HG02981 (cell line): ENCODE results near the gene ZXDC.

Source experiments
- ATAC-seq: cut with Tn5 transposase; IDR thresholded peaks from one replicate; pipeline ENCODE4 v1.9.1; 2021; ENCODE audit warnings: mild to moderate bottlenecking, moderate library complexity; ENCODE audit not compliant: unreplicated experiment

ZXDC gene

GRCh38 chr3:126511291-126511690 is 35.6 kb upstream of the ZXDC start:
- no peak for ATAC-seq

DNA sequence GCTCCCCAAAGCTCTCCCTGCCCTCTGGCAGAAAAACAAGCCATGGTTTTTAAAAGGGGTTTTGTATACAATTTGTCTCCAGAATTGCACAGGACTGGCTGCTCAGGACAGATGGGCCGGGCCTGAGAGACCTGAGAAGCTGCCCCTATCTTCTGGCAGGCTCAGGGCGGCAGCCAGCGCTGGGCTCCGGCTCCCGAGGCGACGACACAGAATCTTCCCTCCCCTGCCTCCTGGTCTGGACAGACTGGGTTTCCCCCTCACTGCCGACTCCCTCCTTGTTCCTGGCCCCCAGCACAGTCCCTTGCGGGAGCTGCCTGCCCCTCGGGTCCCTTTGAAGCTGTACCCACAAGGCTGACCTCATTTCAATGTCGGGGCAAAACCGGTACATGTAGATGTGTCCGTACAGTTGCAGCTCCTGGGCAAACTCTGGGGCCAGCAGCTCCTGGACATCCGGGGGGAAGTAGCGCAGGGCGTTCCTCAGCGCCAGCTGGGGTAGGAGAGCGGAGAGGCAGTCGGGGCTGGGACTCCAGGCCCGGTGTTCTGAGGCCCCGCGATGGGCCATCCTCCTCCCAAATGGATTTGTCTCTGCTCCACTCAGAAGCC is 34.7 kb upstream of the ZXDC start:
- ATAC-seq: no peak

- ATAC-seq: no peak
Observed at GRCh38 chr3:126509597-126510307, 34.1 kb upstream of the ZXDC start.

DNA sequence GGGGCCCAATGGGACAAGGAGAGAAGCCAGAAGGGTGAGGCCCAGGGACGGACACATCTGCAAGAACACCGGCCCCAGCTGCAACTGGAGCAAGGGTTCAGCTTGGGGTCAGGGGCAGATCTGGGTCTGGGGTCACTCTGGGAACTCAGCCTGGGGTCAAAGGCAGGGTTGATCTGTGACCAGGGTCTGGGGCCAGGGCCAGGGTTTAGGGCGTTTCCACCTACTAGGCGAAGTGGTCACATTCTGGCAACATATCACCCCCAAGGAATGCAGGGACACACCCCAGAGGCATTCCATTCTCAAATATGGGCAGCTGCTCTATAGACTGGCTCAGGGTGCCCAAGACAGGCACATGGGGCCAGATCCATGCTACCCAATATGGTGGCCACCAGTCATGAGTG is 32.9 kb upstream of the ZXDC start:
- no peak for ATAC-seq

GRCh38 chr3:126507886-126508285 is 32.2 kb upstream of the ZXDC start:
- ATAC-seq: no peak

GRCh38 chr3:126503701-126504100 is 28.0 kb upstream of the ZXDC start:
- no peak for ATAC-seq

- no peak for ATAC-seq
Observed at GRCh38 chr3:126502656-126503055, 27.0 kb upstream of the ZXDC start.

GRCh38 chr3:126501736-126502135 is 26.0 kb upstream of the ZXDC start:
- ATAC-seq: no peak

- no peak for ATAC-seq
Observed at GRCh38 chr3:126501054-126501453, 25.4 kb upstream of the ZXDC start.

GRCh38 chr3:126500016-126500415 is 24.3 kb upstream of the ZXDC start:
- no peak for ATAC-seq

GRCh38 chr3:126499401-126499800 is 23.7 kb upstream of the ZXDC start:
- ATAC-seq: no peak

GRCh38 chr3:126498929-126499328 is 23.2 kb upstream of the ZXDC start:
- ATAC-seq: no peak

GRCh38 chr3:126498461-126498860 is 22.8 kb upstream of the ZXDC start:
- no peak for ATAC-seq

DNA sequence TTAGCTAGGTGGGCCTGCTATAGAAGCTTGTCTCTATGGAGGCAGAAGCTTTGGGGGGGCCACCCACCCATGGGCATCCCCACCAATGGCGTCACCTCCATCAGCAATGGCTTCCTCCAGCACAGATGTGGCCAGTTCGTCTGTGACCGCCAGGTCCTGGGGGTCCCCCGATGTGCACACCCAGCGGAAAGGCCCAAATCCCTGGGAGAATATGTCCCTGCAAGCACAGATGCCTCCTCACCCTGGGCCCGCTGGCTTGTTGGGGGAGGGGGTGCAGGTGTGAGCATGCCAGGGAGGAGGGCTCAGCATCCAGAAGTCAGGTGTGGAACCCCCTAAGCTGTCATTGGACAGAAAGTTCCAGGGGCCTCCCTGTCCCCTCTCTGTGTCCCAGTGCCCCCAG is 22.3 kb upstream of the ZXDC start:
- no peak for ATAC-seq

DNA sequence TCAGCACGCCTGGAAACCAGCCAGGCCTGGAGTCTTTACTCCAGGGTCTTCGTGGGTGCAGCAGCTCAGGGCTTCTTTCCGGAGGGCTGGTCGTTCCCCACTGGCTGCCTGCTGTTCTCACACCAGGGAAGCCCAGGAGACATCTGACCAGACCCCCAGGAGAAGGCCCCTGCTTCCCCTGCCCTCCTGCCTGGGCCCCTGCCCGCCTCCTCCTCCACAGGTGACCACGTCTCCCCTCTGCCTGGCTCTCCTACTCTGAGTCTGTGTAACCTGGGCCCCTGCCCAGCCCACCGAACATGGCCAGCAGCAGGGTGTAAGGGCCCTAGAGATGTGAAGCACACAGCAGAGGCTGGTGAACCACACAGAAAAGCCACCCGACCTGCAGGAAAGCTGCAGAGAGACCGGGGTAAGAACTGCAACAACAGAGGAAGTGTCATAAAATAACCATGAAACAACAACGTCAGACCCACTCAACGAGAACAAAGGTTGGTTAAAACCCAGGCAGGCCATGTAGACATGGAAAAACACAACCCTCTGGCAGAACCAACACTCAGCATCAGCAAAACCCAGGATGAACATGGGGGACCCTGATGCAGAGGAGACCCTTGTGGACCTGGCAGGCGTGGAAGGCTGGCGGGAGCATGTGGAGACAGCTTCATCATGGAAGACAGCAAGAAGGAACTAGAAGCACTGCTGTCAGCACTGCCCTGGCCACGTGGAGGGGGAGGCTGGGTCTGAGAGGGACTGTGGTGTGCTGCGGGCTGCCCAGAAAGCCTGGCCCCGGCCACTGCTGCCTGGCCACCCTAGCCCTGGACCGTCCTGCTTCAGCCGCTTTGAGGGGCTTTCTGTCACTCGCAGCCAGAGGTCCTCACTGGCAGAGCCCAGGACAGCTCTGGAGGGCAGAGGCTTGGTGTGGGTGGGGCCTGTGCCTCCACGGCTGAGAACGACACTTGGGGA is 21.5 kb upstream of the ZXDC start:
- no peak for ATAC-seq

GRCh38 chr3:126495786-126496185 is 20.1 kb upstream of the ZXDC start:
- ATAC-seq: no peak

GRCh38 chr3:126494970-126495230 is 19.2 kb upstream of the ZXDC start:
- ATAC-seq: no peak

GRCh38 chr3:126494204-126494969 is 18.7 kb upstream of the ZXDC start:
- ATAC-seq: no peak

DNA sequence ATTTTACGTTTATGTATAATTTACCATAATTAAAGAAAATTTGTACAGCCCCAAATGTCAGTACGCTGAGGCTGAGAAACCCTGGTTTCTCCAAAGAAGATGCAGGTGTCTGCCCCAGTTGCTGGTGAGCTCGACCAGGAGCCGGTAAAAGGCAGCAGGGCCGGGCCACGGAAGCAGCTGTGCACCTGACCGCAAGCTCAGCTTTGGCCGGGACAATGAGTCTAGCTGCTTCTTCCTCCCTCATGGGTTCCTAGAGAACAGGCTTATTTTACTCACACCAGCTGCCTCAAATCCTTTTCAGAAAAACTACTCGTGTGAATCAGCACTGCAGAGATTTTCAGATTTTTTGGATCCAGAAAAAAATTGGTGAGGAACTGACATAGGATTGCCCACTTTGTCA is 18.0 kb upstream of the ZXDC start:
- no peak for ATAC-seq

- ATAC-seq: no peak
Observed at GRCh38 chr3:126493051-126493450, 17.4 kb upstream of the ZXDC start.
